ENCODE results near the gene PRUNE2.

GRCh38 chr9:76573408-76573807 lies 332.5 kb downstream of the PRUNE2 start:
- TF ChIP-seq HMG20A (CRISPR knock-in tag; conservative IDR thresholded peaks at IDR 0.05) (no peak), ZFP30 (CRISPR knock-in tag; IDR thresholded peaks at IDR 0.05; ENCODE audit: borderline replicate concordance) (no peak), SMARCA4 (IDR thresholded peaks at IDR 0.05) (no peak), DLX4 (CRISPR knock-in tag; IDR thresholded peaks at IDR 0.05) (no peak)

All from K562 (cell line).